H1 (cell line): ENCODE data around the gene ENOSF1.

ENCODE experiments used
- CREB1 ChIP-seq: IDR thresholded peaks from 2 replicates; pipeline ENCODE4 v1.6.1; 2012; ENCODE audit warnings: inconsistent platforms
- GABPA ChIP-seq: IDR thresholded peaks from 2 replicates; pipeline ENCODE4 v1.6.1; 2011; ENCODE audit warnings: mild to moderate bottlenecking, low read length, moderate library complexity, borderline replicate concordance; ENCODE audit not compliant: insufficient read depth
- NRF1 ChIP-seq: IDR thresholded peaks from 2 replicates; pipeline ENCODE4 v1.6.1; 2011; ENCODE audit warnings: mild to moderate bottlenecking, low read depth, low read length, improper control_type of control experiment
- SRF ChIP-seq: IDR thresholded peaks from 2 replicates; pipeline ENCODE4 v1.6.1; 2011; ENCODE audit warnings: mild to moderate bottlenecking, low read depth, low read length, moderate library complexity
- TF ChIP-seq, protein P1 (sequence below), 3 experiments: IDR thresholded peaks; 1 replicate in 2 of 3; 2 replicates in 1 of 3; pipeline versions ENCODE4 v1.5.1 to v1.6.1; 2011; ENCODE audit warnings: low read length in 3 of 3, mild to moderate bottlenecking in 3 of 3, inconsistent platforms in 2 of 3, low read depth in 1 of 3, moderate library complexity in 1 of 3; ENCODE audit not compliant: insufficient read depth in 1 of 3; ENCODE audit errors: control extremely low read depth in 1 of 3
- TF ChIP-seq, protein P2 (sequence below): IDR thresholded peaks from 2 replicates; pipeline ENCODE4 v1.6.1; 2012; ENCODE audit warnings: inconsistent platforms

DNA sequence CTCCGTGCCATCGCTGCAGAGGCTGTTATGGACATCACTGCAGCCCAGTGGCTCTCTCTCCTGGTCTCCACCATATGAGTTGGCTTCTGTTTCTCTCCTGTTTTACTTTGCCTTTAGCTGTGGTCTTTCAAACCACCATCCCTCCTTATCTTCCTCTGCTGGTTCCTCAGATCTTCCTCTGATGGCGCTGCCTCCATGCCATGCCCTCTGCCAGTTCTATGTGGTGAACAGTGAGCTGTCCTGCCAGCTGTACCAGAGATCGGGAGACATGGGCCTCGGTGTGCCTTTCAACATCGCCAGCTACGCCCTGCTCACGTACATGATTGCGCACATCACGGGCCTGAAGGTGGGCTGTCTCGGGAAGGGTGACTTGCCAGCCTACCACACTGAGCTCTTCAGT is 41.9 kb downstream of the ENOSF1 start:
- TF ChIP-seq SRF (no peak), NRF1 (no peak), CREB1 (no peak), GABPA (no peak)
- TF ChIP-seq, protein P1, sequence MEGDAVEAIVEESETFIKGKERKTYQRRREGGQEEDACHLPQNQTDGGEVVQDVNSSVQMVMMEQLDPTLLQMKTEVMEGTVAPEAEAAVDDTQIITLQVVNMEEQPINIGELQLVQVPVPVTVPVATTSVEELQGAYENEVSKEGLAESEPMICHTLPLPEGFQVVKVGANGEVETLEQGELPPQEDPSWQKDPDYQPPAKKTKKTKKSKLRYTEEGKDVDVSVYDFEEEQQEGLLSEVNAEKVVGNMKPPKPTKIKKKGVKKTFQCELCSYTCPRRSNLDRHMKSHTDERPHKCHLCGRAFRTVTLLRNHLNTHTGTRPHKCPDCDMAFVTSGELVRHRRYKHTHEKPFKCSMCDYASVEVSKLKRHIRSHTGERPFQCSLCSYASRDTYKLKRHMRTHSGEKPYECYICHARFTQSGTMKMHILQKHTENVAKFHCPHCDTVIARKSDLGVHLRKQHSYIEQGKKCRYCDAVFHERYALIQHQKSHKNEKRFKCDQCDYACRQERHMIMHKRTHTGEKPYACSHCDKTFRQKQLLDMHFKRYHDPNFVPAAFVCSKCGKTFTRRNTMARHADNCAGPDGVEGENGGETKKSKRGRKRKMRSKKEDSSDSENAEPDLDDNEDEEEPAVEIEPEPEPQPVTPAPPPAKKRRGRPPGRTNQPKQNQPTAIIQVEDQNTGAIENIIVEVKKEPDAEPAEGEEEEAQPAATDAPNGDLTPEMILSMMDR (IDR thresholded peaks at IDR 0.05; ENCODE audit: control extremely low read depth in 1 of 3, insufficient read depth in 1 of 3, low read depth in 1 of 3, low read length in 3 of 3), result no peak
- TF ChIP-seq, protein P2, sequence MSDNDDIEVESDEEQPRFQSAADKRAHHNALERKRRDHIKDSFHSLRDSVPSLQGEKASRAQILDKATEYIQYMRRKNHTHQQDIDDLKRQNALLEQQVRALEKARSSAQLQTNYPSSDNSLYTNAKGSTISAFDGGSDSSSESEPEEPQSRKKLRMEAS, result no peak
